ENCODE measurements around the gene CPNE2.
"Not testable (repeated sequence)": the region's sequence is repeated elsewhere in the genome, so short reads cannot be mapped to it uniquely, and the experiment has no call there.

Gene CPNE2

GRCh38 chr16:57070424-57070823, 22.0 kb upstream of the CPNE2 start:
- no peak for DNase-seq

- not testable (repeated sequence) for DNase-seq
These were observed 21.2 kb upstream of the CPNE2 start for GRCh38 chr16:57071081-57071732.

- no peak for DNase-seq
These were observed 20.4 kb upstream of the CPNE2 start for GRCh38 chr16:57071831-57072582.

GRCh38 chr16:57072616-57073275, 19.6 kb upstream of the CPNE2 start:
- no peak for DNase-seq

GRCh38 chr16:57077714-57078113, 14.7 kb upstream of the CPNE2 start:
- no peak for DNase-seq

- no peak for DNase-seq
These were observed 10.6 kb upstream of the CPNE2 start for GRCh38 chr16:57081744-57082143.

- no peak for DNase-seq
These were observed 9.7 kb upstream of the CPNE2 start for GRCh38 chr16:57082664-57083063.

GRCh38 chr16:57083485-57084126, 8.8 kb upstream of the CPNE2 start:
- DNase-seq, result no peak

- DNase-seq, result peak; percentile 8 to 62
These were observed 8.1 kb upstream of the CPNE2 start for GRCh38 chr16:57084257-57084770.

- DNase-seq, result no peak
These were observed 7.4 kb upstream of the CPNE2 start for GRCh38 chr16:57084996-57085395.

- DNase-seq, result no peak
These were observed 5.4 kb upstream of the CPNE2 start for GRCh38 chr16:57087003-57087402.

GRCh38 chr16:57089406-57089805, 3.0 kb upstream of the CPNE2 start:
- no peak for DNase-seq

- no peak for DNase-seq
These were observed 996 bp upstream of the CPNE2 start for GRCh38 chr16:57091200-57091974.

- no peak for DNase-seq
These were observed 516 bp downstream of the CPNE2 start for GRCh38 chr16:57092786-57093411.

- no peak for DNase-seq
These were observed 1.5 kb downstream of the CPNE2 start for GRCh38 chr16:57093666-57094564.

- DNase-seq, result no peak
These were observed 2.5 kb downstream of the CPNE2 start for GRCh38 chr16:57094911-57095310.

GRCh38 chr16:57096192-57096591, 3.8 kb downstream of the CPNE2 start:
- no peak for DNase-seq

- no peak for DNase-seq
These were observed 4.4 kb downstream of the CPNE2 start for GRCh38 chr16:57096793-57097192.

GRCh38 chr16:57098188-57098841, 5.9 kb downstream of the CPNE2 start:
- DNase-seq, result no peak

- not testable (repeated sequence) for DNase-seq
These were observed 7.6 kb downstream of the CPNE2 start for GRCh38 chr16:57099965-57100364.
